Measurements from ENCODE around the gene ORM1. TPM values are rescaled to one million over a fixed set of nuclear protein-coding genes. Genes with fewer than 3 reads are reported as not detected.

ORM1 gene
- total and polyA plus RNA-seq, 2 of the 8 experiments (the other 6 are each of a cell fraction or from before 2014, with no cell fraction given) = 0.32 TPM; not detected in 1

- Histone ChIP-seq H3K79me2 (ENCODE audit: control insufficient read depth in 1 of 2, insufficient read depth in 2 of 2, low read length in 2 of 2) (no peaks in the 10 kb centered on the region), H3K4ac (replicated peaks; ENCODE audit: insufficient read length, low read depth, low read length) (no peak overlapping the region), H2BK15ac (ENCODE audit: low read length) (no peak overlapping the region), H3K36me3 (ENCODE audit: control insufficient read depth in 2 of 4, insufficient read depth in 4 of 4, low read length in 3 of 4) (peaks cover 0 to 4% (median 0%) of the 10 kb centered on the region in 4 experiments; a peak in 4 of 8 replicates), H3K27ac (ENCODE audit: low read depth, low read length) (no peak overlapping the region), H3K9ac (replicated peaks in 1 of 4; ENCODE audit: extremely low read depth in 1 of 4, low read depth in 3 of 4, low read length in 3 of 4) (no peak overlapping the region), H3K4me2 (ENCODE audit: insufficient read depth in 1 of 2, low read depth in 2 of 2, low read length in 2 of 2) (no peak overlapping the region), H4K8ac (ENCODE audit: extremely low read depth, insufficient read depth, low read length) (no peak overlapping the region), H2BK5ac (ENCODE audit: low read depth, low read length) (no peak overlapping the region), H3K4me3 (ENCODE audit: extremely low read depth in 1 of 4, insufficient read depth in 2 of 4, low read depth in 3 of 4, low read length in 4 of 4) (no peak overlapping the region), H3K9me3 (ENCODE audit: insufficient read depth in 2 of 2, low read depth in 1 of 2, low read length in 1 of 2) (no peaks in the 10 kb centered on the region), H4K91ac (replicated peaks; ENCODE audit: insufficient read length, low read length) (no peak overlapping the region), H2BK120ac (replicated peaks; ENCODE audit: low read depth, low read length) (no peak overlapping the region), H3K23me2 (ENCODE audit: low read depth, low read length) (no peaks in the 10 kb centered on the region), H3K18ac (ENCODE audit: extremely low read depth, low read length) (no peak overlapping the region), H3K56ac (replicated peaks; ENCODE audit: insufficient read length, low read depth, low read length) (no peak overlapping the region), H4K20me1 (replicated peaks in 1 of 2; ENCODE audit: control insufficient read depth in 1 of 2, insufficient read depth in 2 of 2, low read length in 2 of 2) (peaks cover 0 to 1% of the 10 kb centered on the region in 2 experiments), H3K4me1 (replicated peaks in 1 of 4; ENCODE audit: control insufficient read depth in 3 of 4, insufficient read depth in 4 of 4, low read length in 3 of 4) (no peaks in the 10 kb centered on the region; a peak in 2 of 7 replicates), H2BK12ac (ENCODE audit: low read depth, low read length) (no peak overlapping the region), H4K5ac (ENCODE audit: insufficient read length, low read depth, low read length) (no peak overlapping the region), H2AK5ac (ENCODE audit: low read depth, low read length) (no peak overlapping the region), H3K79me1 (ENCODE audit: low read depth, low read length) (no peaks in the 10 kb centered on the region), H3K23ac (ENCODE audit: insufficient read length) (no peak overlapping the region), H3K27me3 (replicated peaks in 1 of 4; ENCODE audit: control insufficient read depth in 3 of 4, extremely low read depth in 1 of 4, insufficient read depth in 3 of 4, low read length in 3 of 4) (no peaks in the 10 kb centered on the region), H2AFZ (ENCODE audit: low read length) (no peak overlapping the region), H3K14ac (ENCODE audit: insufficient read length) (no peak overlapping the region), H2BK20ac (ENCODE audit: low read length) (no peak overlapping the region)
- ChIA-PET POLR2A (ENCODE audit: partially characterized antibody) (no interaction called here), CTCF (ENCODE audit: partially characterized antibody) (interaction anchor here (1.2 kb wide), 1 partner anchor 195 kb away, joined by 3 read pairs; no protein-coding TSS in a partner anchor)
- DNase-seq (ENCODE audit: low read depth in 1 of 2, low spot score in 2 of 2) (peak in 1 of 2 experiments; percentile 28), FAIRE-seq (no peak)
- 94% methylated on average over 6 of the region's 6 CpGs; no CpG with 5 or more reads in 1 of the 2 experiments for WGBS, 2 experiments (ENCODE audit: extremely low coverage in 1 of 2, insufficient coverage in 1 of 2, insufficient read length in 1 of 2, insufficient replicate concordance in 2 of 2, low coverage in 1 of 2, low lambda C conversion rate in 2 of 2, missing lambda C conversion rate in 1 of 2)
- no peak for TF ChIP-seq SIRT6 (IDR thresholded peaks at IDR 0.05; ENCODE audit: low read length)
- TF ChIP-seq CBX5 (IDR thresholded peaks at IDR 0.05; ENCODE audit: low read depth, low read length) = no peak
- no peak for TF ChIP-seq GABPA (IDR thresholded peaks at IDR 0.05; ENCODE audit: borderline replicate concordance, insufficient read depth, low read length)
- no peak for TF ChIP-seq ATF2 (IDR thresholded peaks at IDR 0.05; ENCODE audit: low read length)
- no peak for TF ChIP-seq BRCA1 (IDR thresholded peaks at IDR 0.05; ENCODE audit: low read depth, low read length)
- no peak for TF ChIP-seq EGR1 (IDR thresholded peaks at IDR 0.05; ENCODE audit: borderline replicate concordance, low read depth, low read length)
- no peak for TF ChIP-seq NRF1 (IDR thresholded peaks at IDR 0.05; ENCODE audit: low read depth, low read length)
- no peak for TF ChIP-seq SIN3A (conservative IDR thresholded peaks at IDR 0.05 in 1 of 2, IDR thresholded peaks at IDR 0.05 in 1 of 2; ENCODE audit: low read depth in 1 of 2, low read length in 2 of 2)
- TF ChIP-seq POLR2AphosphoS5 (IDR thresholded peaks at IDR 0.05; ENCODE audit: low read depth, low read length) = no peak
- no peak for TF ChIP-seq SP1 (IDR thresholded peaks at IDR 0.05; ENCODE audit: low read depth, low read length)
- no peak for TF ChIP-seq NANOG (IDR thresholded peaks at IDR 0.05; ENCODE audit: insufficient read depth, low read depth, low read length, poor library complexity, severe bottlenecking)
- no peak for TF ChIP-seq JUND (IDR thresholded peaks at IDR 0.05; ENCODE audit: low read length)
- TF ChIP-seq TAF7 (optimal IDR thresholded peaks at IDR 0.05; ENCODE audit: borderline replicate concordance, low read depth, low read length) = no peak
These were observed 20.2 kb upstream of the ORM1 start for GRCh38 chr9:114302727-114303126.

All from H1 (cell line).